NCI-H1048 (cell line): Measurements from ENCODE around the gene JAK2.
"Not testable (repeated sequence)": the region's sequence is repeated elsewhere in the genome, so short reads cannot be mapped to it uniquely, and the experiment has no call there.

Experiments used
- DNase-seq: peaks from one replicate; lab custom pipeline; 2025; lab: John Stamatoyannopoulos, UW

JAK2 gene

DNA sequence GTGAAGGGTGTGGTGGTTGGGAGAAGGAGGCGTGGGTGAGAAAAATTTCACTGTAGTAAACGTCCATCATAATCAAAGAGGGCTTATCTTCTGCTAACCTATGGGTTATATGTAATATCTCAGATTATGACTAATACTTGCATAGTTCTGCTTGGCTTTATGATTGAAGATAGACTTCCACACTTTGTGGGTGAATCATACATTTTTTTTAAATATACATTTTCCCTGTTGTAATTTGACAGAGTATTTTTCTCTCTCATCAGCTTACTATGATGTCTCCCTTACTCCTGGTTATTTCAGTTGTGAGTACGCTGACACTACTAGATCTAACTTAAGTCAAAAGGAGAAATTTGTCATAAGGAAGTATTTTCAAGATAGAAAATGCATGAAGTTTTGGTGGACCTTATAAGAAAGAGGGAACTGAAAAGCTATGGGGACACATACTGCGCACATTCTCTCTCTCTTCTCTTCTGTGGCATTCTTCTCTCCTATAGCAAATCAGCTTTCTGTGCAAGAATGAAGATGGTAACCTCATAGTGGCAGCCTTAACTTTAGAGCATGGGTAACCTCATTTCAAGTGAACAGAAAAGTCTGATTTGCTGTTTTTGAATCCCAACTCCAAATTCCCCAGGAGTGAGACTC is 4.9 kb upstream of the JAK2 start:
- DNase-seq: no peak

DNA sequence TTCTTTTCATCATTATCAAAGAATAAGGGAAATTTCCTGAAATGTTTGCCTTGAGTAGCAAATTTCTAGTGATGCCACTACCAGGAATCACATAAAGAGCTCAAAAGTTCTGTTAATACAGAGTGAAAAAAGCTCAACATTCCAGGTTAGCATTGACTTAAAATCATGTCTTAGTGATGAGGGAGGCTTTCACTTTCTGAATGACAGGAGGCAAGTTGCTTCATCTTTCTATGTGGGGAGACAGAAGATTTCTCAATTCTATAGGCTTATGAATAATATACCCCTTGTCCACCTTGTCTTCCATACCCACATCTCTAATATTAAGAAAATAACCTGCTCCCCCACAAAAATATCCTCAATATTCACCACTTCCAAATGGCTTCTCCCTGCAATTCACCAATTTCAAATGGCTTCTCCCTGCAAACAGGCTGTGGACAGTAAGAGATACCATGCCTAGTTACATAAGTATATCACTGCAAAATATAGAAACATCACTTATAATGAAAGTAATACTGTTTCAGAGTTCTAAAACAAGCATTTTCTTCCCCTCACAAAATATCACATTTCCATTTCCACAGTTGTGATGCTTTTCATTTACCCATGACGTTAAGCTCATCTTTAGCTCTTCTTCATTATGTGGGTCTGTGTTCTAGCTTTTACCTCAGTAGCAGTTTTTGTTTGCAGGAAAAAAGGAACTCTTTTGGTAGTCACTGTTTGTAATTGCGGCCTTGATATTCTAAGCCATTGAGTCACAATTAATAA is 2.2 kb upstream of the JAK2 start:
- DNase-seq: no peak

DNA sequence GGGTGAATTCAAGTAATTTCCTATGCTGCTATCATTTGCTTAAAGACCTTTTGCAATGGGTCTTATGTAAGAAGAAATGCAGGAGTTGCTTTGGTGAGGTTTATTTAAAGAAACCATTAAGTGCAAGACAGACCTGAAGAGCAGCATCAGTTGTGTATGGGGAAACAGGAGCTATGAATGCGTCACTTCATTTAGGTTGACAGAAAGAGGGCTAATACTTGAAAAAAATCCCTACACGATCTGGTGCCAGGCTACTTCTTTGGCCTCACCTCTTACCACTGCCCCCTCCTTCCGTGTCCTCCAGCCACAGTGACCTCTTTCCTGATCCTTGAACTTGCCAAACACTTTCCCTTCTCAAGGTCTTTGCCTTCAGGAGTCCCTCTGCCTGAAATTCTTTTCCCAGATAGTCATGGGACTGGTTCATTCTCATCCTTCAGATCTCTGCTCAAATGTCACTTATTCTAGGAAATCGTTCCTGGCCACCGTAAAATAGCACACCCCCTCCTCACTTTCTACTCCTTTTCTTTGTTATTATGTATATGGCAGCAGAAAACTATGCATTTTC is 1.4 kb upstream of the JAK2 start:
- no peak for DNase-seq

- no peak for DNase-seq
These were observed 876 bp upstream of the JAK2 start for GRCh38 chr9:4984171-4984620.

DNA sequence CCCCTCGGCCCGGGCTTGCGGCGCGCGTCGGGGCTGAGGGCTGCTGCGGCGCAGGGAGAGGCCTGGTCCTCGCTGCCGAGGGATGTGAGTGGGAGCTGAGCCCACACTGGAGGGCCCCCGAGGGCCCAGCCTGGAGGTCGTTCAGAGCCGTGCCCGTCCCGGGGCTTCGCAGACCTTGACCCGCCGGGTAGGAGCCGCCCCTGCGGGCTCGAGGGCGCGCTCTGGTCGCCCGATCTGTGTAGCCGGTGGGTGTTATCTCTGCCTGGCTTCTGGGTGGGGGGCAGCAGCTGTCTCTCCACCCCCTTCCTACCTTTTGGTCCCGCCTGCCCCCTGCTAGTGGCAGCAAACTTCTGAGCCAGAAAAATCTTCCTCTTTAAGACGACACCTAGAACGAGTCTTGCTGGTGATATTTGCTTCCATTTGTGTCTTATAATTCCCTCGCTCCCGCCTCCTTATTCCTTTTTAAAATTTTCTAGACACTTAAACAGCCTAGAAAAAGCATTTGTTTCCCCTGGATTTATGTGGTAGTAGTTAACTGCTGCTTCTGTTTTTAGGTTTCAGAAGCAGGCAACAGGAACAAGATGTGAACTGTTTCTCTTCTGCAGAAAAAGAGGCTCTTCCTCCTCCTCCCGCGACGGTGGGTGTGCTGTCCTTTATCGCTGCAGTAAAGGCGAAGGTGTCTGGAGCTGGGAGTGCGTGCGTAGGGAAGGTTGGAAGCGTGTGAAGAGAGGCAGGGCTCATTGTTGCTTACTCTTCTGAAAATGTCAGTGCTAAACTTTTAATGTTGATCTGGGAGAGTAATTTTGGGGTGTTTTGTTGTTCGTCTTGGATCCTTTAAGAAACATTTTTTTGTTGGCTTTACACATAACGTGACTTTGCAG is 554 bp downstream of the JAK2 start:
- no peak for DNase-seq

- DNase-seq: no peak
These were observed 1.2 kb downstream of the JAK2 start for GRCh38 chr9:4986296-4986695.

DNA sequence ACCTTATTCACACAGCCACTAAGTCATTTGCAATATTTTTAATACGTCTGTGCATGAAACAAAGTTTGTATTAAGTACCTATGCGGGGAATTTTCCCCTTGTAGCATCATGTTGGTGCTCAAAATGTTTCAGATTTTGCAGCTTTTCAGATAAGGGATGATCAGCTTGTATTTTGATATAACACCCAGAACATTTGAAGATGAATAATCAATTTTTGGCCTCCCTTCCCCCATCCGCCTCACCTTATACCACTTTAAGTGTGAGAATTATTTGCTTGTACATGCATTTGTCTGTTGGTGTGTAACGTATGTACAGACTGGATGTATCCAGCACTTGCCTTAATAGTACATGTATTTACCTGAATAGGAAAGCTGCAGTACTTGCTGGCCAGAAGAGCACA is 1.7 kb downstream of the JAK2 start:
- DNase-seq: no peak

DNA sequence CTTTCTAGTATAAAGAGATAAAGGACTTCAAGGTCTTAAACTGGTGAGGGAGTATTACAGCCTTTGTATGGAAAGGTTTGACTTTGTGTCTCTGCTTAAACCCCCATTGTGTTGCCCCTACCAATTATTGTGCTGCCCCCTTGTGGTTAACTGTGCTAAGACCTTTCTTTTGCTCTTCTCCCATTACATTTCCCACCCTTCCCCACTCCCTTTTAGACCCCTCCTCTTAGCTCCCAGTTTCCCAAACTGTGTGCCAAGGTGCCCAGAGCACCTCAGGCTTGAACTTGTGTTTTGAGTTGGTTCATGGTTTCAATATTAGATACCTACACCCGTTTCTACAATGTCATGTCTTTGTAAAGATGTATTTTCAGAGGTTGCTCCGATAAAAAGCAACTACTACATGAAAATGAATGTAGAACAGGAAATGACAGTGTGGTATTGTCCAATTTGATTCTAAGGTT is 2.9 kb downstream of the JAK2 start:
- peak; percentile 67 for DNase-seq

DNA sequence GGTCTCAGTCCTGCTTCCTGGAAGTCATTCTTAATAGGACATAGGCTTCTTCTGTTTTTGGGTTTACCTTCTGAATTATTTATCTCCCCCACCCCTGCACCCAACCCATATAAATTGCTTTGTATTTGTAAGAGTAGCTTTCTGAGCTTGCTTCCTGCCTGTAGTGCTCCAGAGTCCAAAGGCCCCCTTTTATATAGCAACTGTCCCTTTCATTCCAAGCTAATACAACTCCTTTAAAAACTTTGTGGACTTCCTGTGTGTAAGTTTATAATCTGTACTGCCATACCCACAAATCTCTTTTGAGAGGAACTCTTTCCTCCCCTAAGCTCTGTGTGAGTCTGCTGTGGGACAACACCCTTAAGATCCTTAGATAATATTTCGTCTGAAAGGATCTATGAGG is 7.8 kb downstream of the JAK2 start:
- no peak for DNase-seq

- no peak for DNase-seq
These were observed 9.3 kb downstream of the JAK2 start for GRCh38 chr9:4994166-4994890.

GRCh38 chr9:4997196-4997595 is 12.1 kb downstream of the JAK2 start:
- DNase-seq: no peak

- no peak for DNase-seq
These were observed 12.6 kb downstream of the JAK2 start for GRCh38 chr9:4997631-4998030.

DNA sequence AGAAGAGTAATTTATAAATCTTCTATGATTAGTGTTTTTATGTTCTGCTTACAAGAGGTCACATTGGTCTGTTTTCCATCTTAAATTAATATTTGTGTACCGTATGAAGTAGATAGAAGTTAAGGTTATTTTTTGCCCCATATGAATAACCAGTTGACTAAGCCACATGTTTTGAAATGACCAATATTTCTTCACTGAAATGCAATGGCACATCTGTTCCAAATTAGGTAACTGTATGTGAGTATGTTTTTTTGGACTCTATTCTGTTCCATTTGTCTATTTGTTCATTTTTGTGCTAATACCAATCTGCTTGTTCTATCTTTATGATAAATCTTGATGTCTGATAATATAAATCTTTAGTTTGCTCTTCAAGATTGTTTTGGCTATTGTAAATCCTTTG is 17.7 kb downstream of the JAK2 start:
- DNase-seq: no peak

DNA sequence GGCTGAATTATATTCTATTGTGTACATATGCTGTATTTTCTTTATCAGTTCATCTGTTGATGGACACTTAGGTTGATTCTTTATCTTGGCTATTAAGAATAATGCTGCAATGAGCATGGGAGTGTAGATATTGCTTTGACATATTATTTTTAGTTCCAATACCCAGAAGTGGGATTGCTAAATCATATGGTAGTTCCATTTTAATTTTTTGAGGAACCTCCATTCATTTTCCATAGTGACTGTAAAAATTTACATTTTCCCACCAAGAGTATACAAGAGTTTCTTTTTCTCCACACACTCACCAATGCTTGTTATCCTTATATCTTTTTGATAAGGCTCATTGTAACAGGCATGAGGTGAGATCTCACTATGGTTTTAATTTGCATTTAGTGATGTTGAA is 19.4 kb downstream of the JAK2 start:
- no peak for DNase-seq

GRCh38 chr9:5008202-5008601 is 23.1 kb downstream of the JAK2 start:
- no peak for DNase-seq

GRCh38 chr9:5013374-5013773 is 28.3 kb downstream of the JAK2 start:
- DNase-seq: no peak

DNA sequence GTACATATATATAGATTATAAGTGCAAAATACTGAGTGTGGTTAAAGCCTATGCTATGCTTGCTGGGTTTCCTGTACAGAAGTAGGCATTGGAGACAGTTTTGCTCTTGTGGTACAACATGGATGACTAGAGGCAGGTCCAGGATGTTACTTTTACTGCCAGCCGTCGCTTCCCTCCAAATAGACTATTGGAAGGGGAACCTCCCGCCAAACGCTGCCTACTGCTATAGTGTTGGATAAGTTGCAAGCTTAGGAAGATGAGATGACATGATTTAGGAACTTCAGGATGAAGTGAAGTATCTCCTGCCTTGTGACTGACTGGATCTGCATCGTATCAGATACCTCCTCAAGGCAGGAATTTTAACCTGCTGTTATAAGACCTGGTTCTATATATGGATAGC is 30.9 kb downstream of the JAK2 start:
- DNase-seq: no peak

GRCh38 chr9:5025416-5025815 is 40.3 kb downstream of the JAK2 start:
- DNase-seq: no peak

GRCh38 chr9:5031941-5032340 is 46.9 kb downstream of the JAK2 start:
- not testable (repeated sequence) for DNase-seq

- no peak for DNase-seq
These were observed 55.8 kb downstream of the JAK2 start for GRCh38 chr9:5040730-5041389.
